HG02884 (cell line): ENCODE measurements around the gene ZDHHC3.

ENCODE experiments used
- ATAC-seq: cut with Tn5 transposase; IDR thresholded peaks from one replicate; pipeline ENCODE4 v1.9.1; 2021; ENCODE audit warnings: mild to moderate bottlenecking, moderate library complexity; ENCODE audit not compliant: unreplicated experiment

ZDHHC3 gene, protein sequence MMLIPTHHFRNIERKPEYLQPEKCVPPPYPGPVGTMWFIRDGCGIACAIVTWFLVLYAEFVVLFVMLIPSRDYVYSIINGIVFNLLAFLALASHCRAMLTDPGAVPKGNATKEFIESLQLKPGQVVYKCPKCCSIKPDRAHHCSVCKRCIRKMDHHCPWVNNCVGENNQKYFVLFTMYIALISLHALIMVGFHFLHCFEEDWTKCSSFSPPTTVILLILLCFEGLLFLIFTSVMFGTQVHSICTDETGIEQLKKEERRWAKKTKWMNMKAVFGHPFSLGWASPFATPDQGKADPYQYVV

DNA sequence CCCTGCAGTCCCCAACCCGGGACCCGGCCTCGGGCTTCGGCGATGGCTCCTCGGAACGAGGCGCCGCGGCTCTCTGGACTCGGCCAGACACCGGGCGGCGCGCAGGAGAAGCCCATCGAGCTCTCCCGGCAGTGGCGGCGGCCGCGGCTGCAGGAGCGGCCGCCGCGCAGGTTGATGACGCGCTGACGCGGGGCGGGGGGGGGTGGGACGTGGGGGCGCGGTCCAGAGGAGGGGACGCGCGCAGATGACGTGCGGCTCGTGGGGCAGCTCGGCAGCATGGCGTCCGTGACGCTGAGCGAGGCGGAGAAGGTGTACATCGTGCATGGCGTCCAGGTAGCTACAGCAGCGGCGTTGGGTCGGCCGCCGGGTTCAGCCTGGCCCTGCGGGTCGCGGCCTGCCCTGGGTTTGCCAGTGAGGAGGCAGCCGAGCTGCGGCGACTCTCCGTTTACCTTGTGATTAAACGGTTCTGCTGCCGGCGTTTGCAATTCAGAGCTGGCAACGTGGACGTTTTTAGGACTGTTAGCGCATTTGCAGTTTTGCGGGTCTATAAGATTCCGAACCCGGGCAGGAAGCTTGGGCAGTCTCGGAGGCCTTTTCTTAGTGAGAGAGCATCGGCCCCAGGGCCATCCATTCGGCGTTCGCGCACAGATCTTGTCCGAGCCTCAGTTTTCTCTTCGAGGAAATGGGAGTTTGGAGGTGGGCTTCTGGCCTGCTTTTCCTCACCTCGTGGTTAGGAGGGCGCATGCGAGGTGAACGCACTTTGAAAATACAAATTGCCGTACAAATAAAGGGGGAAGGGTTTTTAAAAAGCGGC, at the start of gene ZDHHC3, which contains the start of gene EXOSC7:
Gene ZDHHC3 (minus strand): TSS at position 173 of the 814 bp plus-strand sequence. CDS start 16,738 bp downstream, outside the sequence.
Gene EXOSC7 (plus strand): TSS at position 243 of the 814 bp plus-strand sequence. CDS start 34 bp downstream, at position 277.
- ATAC-seq: peak; percentile 82

DNA sequence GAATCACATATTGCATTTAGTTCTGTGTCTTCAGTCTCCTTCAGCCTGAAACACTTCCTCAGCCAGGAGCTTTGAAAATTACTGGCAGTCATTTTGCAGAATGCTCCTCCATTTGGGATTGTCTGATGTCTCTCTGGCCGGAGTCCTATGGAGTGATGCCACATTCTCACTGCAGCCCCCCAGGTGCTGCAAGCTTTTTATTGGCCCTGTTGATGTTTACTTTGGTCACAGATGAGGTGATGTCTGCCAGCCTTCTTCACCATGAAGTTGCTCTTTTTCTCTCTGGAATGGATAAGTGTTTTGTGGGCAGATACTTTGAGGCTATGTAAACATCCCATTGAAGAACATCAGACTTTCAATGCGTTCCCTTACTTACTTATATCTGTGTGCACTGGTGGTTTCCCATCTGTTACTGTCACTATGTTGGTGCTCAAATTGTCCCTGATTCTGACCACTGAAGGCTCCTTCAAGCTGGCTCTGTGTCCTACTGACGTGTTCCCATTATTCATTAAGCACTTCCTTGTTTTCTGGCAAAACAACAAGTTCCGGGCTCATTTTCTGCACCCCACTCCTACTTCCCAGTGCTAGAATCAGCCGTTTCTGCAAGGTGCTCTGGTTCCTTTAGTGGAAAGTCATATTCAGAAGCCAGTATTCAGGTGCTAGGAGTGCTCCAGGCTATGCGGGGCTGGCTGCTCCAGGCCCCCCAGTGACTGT, 48.7 kb upstream of the ZDHHC3 start:
- ATAC-seq: no peak

DNA sequence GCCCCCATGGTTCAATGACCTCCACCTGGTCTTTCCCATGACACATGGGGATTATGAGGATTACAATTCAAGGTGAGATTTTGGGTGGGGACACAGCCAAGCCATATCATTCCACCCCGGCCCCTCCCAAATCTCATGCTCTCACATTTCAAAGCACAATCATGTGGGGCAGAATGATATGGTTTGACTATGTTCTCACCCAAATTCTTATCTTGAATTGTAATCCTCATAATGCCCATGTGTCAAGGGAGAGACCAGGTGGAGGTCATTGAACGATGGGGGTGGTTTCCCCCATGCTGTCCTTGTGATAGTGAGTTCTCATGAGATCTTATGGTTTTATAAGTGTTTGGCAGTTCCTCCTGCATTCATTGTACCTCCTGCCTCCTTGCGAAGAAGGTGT, 47.7 kb upstream of the ZDHHC3 start:
- no peak for ATAC-seq

DNA sequence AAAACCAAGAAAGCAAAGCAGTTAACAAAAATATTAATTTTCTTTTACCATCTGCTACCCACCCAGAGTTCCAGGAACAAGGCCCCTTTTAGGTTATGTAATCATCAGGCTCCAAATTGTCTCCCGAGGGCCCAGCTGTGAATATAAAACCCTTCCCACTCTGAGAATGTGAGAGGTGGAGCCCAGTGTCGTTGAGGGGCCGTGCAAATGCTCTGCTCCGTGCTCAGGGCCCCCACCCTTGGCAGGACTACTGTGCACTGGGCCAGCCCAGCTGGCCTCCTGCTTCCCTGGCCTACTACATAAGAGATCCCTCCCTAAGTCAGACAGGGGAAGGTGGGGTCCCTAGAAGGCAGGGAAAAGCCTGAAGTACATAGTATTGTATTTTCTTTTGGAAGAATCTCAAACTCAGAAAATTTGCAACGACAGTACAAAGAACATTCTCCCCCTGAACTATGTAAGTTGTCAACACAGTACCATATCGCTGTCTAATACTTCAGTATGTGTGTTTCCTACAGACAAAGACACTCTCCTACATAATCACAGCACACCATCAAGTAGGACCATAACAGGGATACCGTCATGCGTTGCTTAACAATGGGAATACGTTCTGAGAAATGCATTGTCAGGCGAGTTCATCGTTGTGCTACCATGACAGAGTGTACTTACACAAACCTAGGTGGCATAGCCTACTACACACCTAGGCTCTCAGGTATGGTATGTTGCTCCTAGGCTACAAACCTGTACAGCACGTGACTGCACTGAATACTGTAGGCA, 45.7 kb upstream of the ZDHHC3 start:
- ATAC-seq: no peak

DNA sequence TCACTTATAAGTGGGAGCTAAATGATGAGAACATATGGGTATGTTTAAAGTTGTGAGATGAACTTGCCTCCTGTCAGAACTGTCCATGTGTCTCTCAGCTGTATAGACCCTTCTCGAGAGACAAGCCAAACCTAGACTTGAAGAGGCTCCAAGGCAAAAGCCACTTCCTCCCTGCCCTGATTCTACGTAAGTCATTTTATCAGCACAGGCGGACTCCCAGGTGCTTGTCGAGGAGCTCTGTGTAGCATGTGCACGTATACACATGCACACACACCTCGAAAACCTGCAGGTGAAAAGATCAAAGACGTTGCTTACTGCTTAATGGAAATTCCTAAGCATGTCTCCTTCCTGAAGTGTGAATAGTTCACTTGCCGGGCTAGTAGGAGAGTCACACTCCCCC, 44.6 kb upstream of the ZDHHC3 start:
- no peak for ATAC-seq

DNA sequence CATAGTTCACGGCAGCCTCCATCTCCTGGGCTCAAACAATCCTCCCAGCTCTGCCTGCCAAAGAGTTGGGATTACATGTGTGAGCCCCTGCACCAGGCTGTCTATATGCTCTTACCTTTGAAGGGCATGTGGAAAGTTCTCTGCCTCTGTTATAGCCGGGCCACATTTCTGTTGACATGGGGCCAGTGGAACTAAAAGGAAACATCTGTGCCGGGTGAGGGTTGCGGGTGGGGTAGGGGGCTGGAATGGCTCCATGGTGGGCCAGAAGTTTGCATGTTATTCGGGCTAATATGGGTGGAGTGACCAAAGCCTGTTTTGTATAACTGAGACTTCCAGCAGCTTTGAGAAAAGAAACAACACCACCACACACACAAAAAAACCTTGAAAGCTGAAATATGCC, 41.8 kb upstream of the ZDHHC3 start:
- ATAC-seq: no peak

DNA sequence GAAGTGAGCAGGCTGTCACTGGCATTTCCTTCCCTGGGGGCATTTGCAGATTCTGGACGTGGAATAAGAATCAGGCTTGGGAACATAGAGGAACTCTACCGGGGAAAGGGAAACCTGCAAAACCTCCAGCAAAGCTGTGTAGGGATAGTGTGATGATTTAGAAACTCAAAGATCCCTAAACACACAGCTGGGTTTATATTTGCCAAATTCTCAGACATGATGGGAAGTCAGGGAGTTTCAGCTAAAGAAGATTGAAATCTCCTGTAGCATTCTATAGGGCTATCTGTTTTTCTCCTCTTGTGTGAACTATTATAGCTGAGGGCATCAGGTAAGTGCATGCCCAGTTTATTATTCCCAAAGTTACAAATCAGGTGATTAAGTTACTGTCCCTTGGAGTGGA, 40.9 kb upstream of the ZDHHC3 start:
- ATAC-seq: no peak

DNA sequence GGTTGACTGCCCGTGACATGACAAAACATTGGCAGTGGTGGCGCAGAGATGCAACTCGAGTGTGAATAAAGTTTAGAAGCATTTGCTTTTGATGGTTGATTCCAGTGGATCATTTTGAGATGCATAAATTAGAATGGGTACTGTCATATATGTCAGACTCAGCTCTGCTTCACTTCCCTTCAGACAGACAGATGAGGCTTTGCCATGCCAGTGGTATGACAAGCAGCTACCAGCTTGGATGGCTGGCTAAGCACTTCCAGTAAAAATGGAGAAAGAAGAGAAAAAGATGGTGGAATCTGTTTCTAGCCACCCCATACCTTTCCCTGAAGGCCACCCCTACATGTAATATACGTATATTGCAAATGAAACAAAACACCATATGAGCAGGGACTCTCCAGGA, 36.6 kb upstream of the ZDHHC3 start:
- ATAC-seq: no peak

DNA sequence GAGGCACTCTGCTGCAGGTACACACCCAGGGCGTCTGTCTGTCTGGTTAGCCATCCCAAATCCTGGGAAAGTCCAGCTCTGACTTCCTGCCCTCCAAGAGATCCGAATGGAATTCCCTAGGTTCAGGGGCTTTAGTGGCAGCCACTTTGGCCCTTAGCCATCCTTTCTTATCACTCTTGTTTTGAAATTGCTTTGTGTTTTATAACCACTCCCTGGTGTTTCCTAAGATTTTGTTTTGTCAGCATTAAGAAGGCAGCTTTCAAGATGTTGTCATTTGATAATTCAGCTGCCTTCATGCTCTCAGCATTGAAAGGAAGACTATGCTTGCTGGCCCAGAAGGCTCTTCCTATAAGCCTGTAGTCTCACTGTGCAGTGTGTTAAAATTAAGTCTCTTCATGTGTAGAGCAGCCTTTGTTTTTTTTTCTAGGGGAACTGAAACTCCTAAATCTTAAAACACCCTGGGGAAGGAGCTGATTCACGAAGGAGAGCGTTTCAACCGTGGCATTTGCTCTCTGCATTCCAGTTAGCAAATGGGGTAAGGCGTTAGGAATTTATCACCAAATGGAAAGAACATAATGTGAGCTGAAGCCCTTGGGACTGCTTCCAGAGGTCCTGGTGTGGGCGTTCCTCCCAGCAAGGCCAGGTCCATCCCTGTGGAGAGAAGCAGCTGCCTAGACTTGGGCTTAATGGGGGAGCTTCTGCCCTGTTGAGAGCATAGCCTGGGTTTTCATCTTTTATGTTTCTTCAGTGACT, 36.0 kb upstream of the ZDHHC3 start:
- ATAC-seq: no peak

DNA sequence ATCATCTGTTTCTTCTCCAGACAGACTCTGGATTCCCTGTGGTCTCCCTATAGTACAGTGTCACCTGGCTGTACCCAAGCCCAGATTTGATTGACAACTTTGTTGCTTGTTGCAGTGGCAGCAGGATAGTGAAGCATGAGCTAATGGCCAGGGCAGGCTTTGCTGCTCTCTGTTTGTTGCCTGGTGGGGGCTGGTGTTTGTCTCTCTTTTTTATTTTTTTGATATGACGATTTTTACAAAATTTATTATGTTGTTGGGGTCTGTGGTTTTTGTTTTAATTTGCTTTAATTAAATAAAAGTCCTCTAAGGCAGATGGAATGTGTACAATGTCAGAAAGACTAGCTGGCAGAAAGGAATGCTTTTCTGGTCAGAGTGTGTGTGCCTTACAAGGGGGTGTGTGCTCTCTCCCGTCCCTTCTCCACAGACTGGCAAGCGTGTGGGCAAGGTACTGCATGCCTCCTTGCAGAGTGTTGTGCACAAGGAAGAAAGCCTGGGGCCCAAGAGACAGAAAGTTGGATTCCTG, 34.9 kb upstream of the ZDHHC3 start:
- no peak for ATAC-seq

DNA sequence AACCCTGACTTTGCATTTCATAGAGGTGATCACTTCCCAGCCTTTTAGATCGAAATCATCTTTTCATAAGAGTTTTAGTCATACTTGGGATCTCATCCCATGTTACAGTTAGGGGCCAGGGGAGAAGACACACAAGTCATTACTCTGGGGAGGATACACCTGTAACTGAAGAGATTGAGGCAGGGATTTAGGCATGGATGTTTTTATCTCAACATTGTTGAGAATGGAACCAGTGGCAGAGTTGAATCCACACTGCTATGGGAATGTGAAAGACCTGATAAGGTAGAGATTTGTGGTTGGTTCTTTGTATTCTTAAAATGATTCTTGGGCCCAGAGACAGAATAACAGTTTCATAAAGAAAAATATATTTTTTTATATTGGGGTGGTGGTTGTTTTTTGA, 33.9 kb upstream of the ZDHHC3 start:
- no peak for ATAC-seq

DNA sequence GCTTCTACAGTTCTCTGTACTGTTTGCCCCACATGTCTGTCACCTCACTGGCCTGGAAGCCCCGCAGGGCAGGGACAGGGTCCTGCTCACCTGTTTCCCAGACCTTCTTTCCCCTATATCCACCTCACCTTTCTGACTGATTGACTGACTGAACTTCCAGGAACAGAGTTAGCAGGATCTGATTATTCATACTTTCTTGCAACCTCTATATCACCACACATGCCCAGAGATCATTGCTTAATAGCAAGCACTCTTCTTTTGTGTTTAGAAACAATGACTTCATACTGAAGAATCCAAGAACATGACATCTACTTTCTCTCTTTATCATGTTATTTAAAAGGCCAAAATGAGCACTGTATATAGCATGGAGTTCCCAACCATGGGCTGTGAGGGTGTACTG, 32.1 kb upstream of the ZDHHC3 start:
- ATAC-seq: no peak

DNA sequence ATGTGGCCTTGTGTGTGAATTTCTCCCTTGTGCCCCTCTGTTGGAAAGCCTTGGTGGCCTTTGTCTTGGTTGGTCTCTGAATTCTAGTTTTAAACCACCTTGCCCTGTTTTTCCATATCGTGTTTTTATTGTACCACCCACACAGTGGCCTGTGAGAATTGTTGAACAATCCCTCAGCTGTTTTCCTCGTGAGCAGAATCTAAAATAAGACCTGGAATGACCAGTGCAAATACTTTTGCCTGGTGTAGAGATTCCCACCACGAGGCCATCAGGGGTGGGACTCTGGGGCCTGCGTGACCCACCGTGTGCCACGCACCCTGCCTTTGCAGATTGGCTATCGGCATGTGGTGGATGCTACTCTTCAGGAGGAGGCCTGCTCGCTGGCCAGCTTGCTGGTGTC, 31.1 kb upstream of the ZDHHC3 start:
- ATAC-seq: no peak

DNA sequence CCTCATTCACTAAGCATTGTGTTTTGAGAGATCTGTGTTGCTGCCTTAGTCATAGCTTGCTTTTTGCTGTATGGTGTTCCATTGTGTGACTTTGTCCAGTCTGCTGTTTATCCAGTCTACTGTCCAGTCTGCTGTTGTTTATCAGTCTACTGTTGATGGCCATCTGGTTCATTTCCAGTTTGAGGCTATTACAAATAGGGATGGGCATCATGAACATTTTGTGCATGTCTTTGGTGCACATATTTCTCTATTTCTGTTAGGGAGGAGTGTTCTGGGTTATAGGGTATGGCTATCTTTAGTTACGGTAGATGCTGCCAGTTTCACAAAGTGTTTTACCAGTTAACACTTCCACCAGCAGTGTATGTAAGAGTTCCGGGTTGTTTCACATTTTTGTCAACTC, 27.9 kb upstream of the ZDHHC3 start:
- ATAC-seq: no peak

DNA sequence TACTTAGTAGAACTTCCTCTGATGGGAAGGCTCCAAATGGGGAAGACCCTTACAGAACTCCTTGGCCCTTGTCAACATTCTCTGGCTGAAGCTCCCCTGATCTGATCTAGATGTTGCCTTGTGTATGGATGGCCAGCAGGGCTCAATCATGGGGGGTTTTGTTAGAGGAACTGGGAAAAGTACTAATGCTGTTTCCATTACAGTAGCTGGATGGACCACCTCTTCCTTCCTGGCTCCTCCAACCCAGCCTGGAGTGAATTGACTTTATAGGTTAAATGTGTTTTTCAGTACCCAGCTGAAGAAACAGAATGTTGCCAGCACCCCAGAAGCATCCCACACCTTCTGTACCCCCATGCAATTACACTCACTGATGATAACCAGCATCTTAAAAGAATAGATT, 27.4 kb upstream of the ZDHHC3 start:
- ATAC-seq: no peak

DNA sequence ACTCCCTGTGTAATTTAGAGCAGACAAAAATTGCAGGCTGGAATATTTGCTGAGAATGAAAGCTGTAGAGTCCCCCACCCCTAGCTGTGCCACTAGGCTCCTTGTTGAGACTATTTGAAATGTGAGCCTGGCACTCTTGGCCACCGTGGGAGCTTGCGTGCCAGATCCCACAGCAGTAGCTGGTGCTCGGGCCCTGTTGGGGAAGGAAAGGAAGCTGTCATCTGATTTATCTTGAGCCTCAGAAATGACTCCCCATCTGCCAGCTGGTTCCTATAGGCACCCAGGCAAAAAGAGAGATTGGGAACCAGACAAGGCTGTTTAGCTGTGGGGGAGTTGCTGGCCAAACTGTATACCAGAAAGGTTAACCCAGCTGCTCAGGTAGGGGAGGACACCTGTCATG, 26.7 kb upstream of the ZDHHC3 start:
- ATAC-seq: no peak

DNA sequence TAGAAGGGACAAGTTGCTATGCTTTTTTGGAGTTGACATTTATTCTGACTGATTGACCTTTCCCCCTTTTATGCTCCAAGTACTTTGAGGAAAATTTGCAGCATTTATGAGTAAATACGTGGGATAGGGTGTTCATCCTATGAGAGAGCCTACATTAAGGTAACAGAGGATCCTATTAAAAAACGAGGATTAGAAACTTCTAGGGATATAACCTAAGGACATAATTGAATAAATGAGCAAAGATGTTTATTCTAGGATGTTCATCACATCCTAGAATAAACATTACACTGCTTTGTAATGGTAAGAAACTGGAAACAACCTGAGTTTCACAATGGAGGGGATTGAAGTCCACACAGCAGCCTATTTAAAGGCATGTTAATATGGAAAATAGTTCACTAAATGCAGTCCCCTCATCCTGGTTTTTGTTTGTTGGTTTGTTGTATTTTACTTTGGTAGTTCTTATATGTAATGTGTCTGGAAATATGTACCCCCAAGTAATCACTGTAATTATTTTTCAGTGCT, 26.2 kb upstream of the ZDHHC3 start:
- ATAC-seq: no peak

DNA sequence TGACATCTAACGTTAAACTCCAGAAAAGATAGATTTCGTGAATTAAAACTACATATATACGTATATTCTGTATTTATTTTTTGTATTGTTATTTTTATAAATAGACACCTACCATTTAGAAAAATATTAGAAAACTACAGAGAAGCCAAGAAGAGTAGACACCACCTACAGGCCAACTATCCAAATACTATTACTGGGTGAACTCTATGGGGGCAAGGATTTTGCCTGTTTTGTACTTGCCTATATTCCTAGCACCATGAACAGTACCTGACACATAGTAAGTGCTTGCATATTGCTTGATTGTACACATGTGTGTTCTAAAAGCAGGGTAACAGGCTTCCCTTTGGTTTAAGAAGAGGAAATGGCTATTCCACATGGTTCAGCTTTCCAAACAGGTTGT, 25.8 kb upstream of the ZDHHC3 start:
- no peak for ATAC-seq

DNA sequence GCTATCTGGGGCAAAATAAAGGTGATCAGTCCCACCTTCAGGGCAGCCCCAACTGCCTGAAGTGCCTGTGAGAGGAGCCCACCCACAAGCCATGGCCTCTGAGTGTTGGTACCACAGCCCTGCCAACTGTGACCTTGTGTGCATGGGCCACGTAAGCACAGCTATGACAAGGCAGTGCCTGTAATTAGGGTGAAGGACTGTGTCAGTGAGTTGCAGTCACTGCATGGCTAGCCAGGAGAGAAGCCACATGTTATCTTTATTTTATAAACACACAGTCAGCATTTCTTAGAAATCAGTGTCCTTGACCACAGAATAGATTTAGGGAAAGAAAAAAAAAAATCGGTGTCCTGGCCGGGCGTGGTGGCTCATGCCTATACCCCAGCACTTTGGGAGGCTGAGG, 24.8 kb upstream of the ZDHHC3 start:
- ATAC-seq: no peak

DNA sequence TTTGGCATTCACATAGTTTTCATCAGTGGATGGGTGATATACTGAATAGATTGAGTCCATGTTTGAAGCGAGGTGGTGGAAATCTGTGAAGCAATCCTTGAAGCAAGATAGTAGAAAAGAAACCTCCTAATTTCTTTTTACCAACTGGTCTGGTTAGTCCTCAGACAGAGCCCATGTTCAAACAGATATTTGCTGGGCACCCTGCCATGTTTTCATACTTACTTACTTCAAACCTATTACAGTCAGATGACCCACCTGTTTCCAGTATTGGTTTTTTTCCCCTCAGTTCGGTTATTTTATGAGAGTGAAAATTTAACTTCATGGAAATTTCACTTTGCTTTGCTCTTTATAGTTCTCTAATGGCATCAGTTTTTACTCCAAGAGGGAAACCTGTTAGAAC, 23.8 kb upstream of the ZDHHC3 start:
- no peak for ATAC-seq
